ENCODE data around the gene SLC7A14. TPM values are rescaled to one million over a fixed set of nuclear protein-coding genes. Genes with fewer than 3 reads are reported as not detected.

The SLC7A14 gene
- total RNA-seq, 1 experiment from 2014 or later, result not detected

DNA sequence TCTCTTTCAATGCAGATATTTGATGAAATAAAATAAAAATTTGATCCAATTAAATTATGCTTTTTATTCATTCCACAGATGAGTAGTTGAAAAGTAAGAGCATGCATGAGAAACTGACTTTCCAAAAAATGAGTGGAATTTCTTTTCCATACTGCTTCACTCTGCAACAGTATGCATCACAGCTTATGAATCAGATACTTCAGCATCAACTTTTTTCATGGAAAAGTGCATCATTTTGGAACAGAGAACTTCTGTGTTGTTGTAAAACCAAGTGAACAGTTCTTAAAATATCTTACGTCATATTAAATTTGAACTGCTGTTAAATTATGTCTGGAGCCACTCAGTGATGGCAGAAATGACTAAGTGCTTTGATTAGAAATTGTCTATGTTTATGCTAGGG, 16.7 kb upstream of the SLC7A14 start:
- Mint-ChIP-seq H3K9me3 (ENCODE audit: low read depth, unreplicated experiment) (no peaks in the 10 kb centered on the region), H3K4me1 (ENCODE audit: low read depth, unreplicated experiment) (no peaks in the 10 kb centered on the region), H3K27me3 (ENCODE audit: unreplicated experiment) (peaks cover 13% of the 10 kb centered on the region), H3K4me3 (ENCODE audit: low read depth, unreplicated experiment) (no peak overlapping the region), H3K36me3 (ENCODE audit: insufficient read depth, unreplicated experiment) (no peaks in the 10 kb centered on the region), H3K27ac (ENCODE audit: unreplicated experiment) (no peak overlapping the region)
- DNase-seq, result no peak
- intact Hi-C loops (cut with micrococcal nuclease; ENCODE audit: unreplicated experiment), result no loop called here
- CTCF ChIA-PET, result no interaction called here
- no TSS peak for BruUV-seq (replicated peaks)
- TF ChIP-seq, protein P1, sequence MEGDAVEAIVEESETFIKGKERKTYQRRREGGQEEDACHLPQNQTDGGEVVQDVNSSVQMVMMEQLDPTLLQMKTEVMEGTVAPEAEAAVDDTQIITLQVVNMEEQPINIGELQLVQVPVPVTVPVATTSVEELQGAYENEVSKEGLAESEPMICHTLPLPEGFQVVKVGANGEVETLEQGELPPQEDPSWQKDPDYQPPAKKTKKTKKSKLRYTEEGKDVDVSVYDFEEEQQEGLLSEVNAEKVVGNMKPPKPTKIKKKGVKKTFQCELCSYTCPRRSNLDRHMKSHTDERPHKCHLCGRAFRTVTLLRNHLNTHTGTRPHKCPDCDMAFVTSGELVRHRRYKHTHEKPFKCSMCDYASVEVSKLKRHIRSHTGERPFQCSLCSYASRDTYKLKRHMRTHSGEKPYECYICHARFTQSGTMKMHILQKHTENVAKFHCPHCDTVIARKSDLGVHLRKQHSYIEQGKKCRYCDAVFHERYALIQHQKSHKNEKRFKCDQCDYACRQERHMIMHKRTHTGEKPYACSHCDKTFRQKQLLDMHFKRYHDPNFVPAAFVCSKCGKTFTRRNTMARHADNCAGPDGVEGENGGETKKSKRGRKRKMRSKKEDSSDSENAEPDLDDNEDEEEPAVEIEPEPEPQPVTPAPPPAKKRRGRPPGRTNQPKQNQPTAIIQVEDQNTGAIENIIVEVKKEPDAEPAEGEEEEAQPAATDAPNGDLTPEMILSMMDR (IDR thresholded peaks at IDR 0.05; ENCODE audit: unreplicated experiment), result no peak

DNA sequence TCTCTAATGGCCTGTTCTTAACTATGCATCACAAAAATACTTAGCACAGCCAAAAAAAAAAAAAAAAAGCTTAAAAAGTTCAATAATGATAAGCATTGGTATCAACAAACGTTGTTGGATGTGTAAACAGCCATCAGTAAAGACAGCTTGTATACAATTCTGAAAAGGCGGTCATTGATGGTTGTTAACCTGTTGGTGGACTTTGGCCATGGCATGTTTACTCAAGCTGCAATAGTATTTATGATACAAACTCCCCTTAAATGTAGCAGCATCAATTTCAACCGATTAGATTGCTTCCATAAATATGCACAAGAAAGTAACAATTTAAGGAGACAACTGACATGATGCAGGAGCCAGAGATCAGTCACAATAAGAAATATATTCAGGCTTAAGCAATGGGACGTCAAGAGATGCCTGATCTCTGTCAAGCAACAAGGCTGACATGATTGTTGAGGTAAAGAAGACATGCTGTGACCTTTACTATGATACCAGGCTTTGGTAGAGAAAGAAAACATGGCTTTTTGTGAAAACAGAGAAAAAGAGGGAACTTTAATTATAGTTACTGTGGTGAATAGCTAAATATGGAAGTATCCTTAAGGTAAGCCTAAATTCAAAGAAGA, 14.2 kb upstream of the SLC7A14 start:
- H3K27me3 Mint-ChIP-seq (ENCODE audit: unreplicated experiment), result peaks cover 13% of the 10 kb centered on the region
- no peak for DNase-seq
- TF ChIP-seq, protein P1 (IDR thresholded peaks at IDR 0.05; ENCODE audit: unreplicated experiment), result no peak
- no peaks in the 10 kb centered on the region for H3K4me1 Mint-ChIP-seq (ENCODE audit: low read depth, unreplicated experiment)
- intact Hi-C loops (cut with micrococcal nuclease; ENCODE audit: unreplicated experiment), result no loop called here
- no peaks in the 10 kb centered on the region for H3K9me3 Mint-ChIP-seq (ENCODE audit: low read depth, unreplicated experiment)
- no peak overlapping the region for H3K27ac Mint-ChIP-seq (ENCODE audit: unreplicated experiment)
- CTCF ChIA-PET, result no interaction called here
- BruUV-seq (replicated peaks), result no TSS peak
- no peak overlapping the region for H3K4me3 Mint-ChIP-seq (ENCODE audit: low read depth, unreplicated experiment)
- no peaks in the 10 kb centered on the region for H3K36me3 Mint-ChIP-seq (ENCODE audit: insufficient read depth, unreplicated experiment)

DNA sequence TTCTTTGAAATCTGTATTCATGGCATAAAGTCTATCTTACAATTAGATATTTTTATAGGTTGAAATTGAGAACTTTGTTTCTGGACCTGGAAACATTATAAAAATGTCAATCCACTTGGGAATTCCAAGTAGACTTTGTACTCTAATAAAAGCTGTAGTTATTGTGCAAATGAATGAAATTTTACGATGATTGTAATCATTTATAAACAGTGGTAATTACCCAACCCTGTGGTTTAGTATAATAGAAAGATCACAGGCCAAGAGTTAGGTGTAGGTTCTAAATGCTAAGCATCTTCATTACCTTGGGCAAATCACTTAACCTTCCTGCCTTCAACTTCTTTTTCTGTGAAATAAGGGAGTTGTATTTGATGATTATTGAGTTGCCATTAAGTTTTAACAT, 13.2 kb upstream of the SLC7A14 start:
- intact Hi-C loops (cut with micrococcal nuclease; ENCODE audit: unreplicated experiment), result no loop called here
- TF ChIP-seq, protein P1 (IDR thresholded peaks at IDR 0.05; ENCODE audit: unreplicated experiment), result no peak
- Mint-ChIP-seq H3K27me3 (ENCODE audit: unreplicated experiment) (peaks cover 9% of the 10 kb centered on the region), H3K9me3 (ENCODE audit: low read depth, unreplicated experiment) (no peaks in the 10 kb centered on the region), H3K4me1 (ENCODE audit: low read depth, unreplicated experiment) (no peaks in the 10 kb centered on the region), H3K27ac (ENCODE audit: unreplicated experiment) (no peak overlapping the region), H3K4me3 (ENCODE audit: low read depth, unreplicated experiment) (no peak overlapping the region), H3K36me3 (ENCODE audit: insufficient read depth, unreplicated experiment) (no peaks in the 10 kb centered on the region)
- DNase-seq, result no peak
- CTCF ChIA-PET, result no interaction called here
- no TSS peak for BruUV-seq (replicated peaks)

DNA sequence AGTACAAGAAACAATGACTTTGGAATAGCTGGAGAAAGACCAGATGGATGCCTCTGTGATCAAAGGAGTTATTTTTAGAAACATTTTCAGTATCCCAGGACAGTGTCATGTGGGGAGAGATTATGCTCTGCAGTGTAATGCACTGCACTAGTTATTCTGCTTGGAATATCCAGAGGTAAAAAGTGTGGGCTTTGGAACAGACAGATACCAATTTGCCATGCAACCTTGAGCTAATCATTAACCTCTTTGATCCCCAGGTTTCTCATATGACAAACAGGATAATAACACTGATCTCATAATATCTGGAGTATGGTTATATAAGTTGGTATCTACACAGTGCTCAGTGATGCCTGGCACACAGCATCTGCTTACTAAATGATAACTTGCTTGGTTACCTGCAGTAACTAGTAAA, 12.2 kb upstream of the SLC7A14 start:
- no peaks in the 10 kb centered on the region for H3K4me1 Mint-ChIP-seq (ENCODE audit: low read depth, unreplicated experiment)
- no peak overlapping the region for H3K4me3 Mint-ChIP-seq (ENCODE audit: low read depth, unreplicated experiment)
- H3K27me3 Mint-ChIP-seq (ENCODE audit: unreplicated experiment), result no peaks in the 10 kb centered on the region
- intact Hi-C loops (cut with micrococcal nuclease; ENCODE audit: unreplicated experiment), result no loop called here
- no peaks in the 10 kb centered on the region for H3K9me3 Mint-ChIP-seq (ENCODE audit: low read depth, unreplicated experiment)
- TF ChIP-seq, protein P1 (IDR thresholded peaks at IDR 0.05; ENCODE audit: unreplicated experiment), result no peak
- DNase-seq, result no peak
- CTCF ChIA-PET, result interaction anchor here (1.0 to 1.1 kb wide), 2 partner anchors 13 to 217 kb away, joined by 3 to 4 read pairs; partner anchors contain the start of gene SLC7A14
- H3K27ac Mint-ChIP-seq (ENCODE audit: unreplicated experiment), result no peak overlapping the region
- BruUV-seq (replicated peaks), result no TSS peak
- no peaks in the 10 kb centered on the region for H3K36me3 Mint-ChIP-seq (ENCODE audit: insufficient read depth, unreplicated experiment)
